GM18499 (cell line): ENCODE data around the gene DYRK2.
"Not testable (repeated sequence)": the region's sequence is repeated elsewhere in the genome, so short reads cannot be mapped to it uniquely, and the experiment has no call there.

ENCODE experiments used
- ATAC-seq: cut with Tn5 transposase; IDR thresholded peaks from one replicate; pipeline ENCODE4 v1.9.1; 2021; ENCODE audit warnings: moderate number of reproducible peaks; ENCODE audit not compliant: insufficient read depth, unreplicated experiment

The DYRK2 gene

DNA sequence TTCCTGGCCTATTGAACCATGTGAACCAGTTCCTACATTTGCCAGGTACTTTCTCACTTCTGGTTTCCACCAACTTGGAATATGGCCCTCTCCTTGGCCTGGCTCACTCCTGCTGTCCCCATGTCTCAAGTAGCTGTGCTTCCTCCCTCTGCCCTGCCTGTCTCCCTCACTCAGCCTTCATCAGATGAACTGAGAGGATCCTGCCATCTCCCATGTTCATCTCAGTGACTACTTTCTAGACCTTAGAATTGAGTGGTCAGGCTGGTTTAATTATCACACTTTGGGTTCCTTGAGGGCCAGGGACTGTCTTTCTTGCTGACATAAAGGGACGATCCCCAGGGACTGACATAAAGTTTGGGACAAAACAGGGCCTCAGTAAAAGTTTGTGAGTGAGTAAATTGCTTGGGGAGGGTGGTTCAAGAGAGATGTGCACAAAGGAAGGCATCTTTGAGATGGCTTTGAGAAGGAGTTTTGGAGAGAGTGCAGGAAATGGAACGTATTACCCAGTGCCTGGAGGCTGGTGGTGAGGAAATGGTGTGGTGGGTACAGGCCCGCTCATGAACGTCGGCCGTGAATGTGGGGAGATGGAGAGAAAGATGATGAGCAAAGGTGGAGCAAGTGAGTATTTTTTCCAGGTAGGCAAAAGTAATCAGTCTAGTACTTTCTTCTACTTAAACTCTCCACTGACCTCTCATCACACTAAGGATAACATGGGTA, 20.8 kb downstream of the DYRK2 start:
- ATAC-seq, result no peak

DNA sequence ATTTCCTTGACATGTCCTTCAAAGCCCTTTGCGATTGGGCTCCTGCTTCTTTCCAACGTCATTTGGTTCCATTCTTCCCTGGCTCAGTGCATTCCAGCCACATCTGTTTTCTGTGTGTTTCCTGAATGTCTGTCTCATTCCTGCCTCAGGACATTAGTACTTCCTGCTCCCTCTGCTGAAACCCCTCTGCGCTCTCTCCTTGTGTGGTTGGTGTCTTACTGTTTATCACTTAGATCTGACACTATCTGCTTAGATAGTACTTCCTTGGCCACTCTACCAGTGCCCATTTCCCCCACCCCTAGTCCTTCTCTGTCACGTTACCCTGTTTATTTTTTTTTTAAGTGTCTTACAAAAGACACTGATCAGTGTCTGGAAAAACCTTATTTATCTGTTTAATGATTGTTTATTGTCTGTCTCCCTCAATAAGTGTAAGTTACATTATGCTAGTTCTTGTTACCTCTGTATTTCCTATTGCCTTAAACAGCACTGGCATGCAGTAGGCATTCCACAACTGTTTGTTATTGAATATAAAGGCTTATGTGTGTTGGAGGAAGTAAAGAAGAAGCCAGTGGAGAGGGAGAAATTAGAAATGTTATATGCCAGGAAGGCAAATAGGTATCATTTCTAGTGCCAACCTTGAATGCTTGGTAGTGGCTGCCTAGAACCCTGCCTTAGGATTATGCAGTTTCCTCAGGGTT, 21.5 kb downstream of the DYRK2 start:
- ATAC-seq, result no peak

GRCh38 chr12:67671419-67671818, 22.9 kb downstream of the DYRK2 start:
- ATAC-seq, result no peak

GRCh38 chr12:67671892-67672291, 23.3 kb downstream of the DYRK2 start:
- no peak for ATAC-seq

DNA sequence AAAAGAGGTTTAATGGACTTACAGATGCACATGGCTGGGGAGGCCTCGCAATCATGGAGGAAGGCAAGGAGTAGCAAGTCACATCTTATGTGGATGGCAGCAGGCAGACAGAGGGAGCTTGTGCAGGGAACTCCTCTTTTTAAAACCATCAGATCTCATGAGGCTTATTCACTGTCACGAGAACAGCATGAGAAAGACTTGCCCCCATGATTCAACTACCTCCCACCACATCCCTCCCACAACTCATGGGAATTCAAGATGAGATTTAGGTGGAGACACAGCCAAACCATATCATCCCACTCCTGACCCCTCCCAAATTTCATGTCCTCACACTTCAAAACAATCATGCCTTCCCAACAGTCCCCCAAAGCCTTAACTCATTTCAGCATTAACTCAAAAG, 24.0 kb downstream of the DYRK2 start:
- not testable (repeated sequence) for ATAC-seq

DNA sequence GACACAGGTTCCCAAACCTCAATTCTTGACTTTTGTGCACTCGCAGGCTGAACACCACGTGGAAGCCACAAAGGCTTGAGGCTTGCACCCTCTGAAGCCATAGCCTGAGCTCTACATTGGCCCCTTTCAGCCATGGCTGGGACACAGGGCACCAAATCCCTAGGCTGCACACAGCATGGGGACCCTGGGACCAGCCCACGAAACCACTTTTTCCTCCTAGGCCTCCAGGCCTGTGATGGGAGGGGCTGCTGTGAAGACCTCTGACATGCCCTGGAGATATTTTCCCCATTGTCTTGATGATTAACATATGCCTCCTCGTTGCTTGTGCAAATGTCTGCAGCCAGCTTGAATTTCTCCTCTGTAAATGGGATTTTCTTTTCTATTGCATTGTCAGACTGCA, 25.0 kb downstream of the DYRK2 start:
- not testable (repeated sequence) for ATAC-seq

GRCh38 chr12:67674417-67674816, 25.9 kb downstream of the DYRK2 start:
- ATAC-seq, result no peak

DNA sequence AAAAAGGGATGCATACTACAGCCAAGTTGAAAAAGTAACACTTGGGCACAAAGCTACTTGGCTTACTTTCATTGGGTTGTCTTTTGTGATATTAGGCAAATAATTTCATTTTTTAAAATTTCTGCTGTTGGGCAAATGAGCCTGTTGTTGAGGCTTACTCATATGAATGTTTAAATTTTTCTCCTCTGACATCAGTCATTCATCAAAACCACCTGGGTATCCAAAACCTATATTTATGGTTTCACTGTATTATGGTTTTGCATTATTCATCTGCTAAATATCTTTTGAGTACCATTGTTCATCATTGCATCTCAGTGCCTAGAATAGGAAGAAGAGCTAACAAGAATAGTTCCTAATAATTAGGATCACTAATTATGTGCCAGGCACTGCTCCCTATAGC, 28.1 kb downstream of the DYRK2 start:
- ATAC-seq, result no peak

- ATAC-seq, result no peak
These were observed 28.6 kb downstream of the DYRK2 start for GRCh38 chr12:67677166-67677565.

DNA sequence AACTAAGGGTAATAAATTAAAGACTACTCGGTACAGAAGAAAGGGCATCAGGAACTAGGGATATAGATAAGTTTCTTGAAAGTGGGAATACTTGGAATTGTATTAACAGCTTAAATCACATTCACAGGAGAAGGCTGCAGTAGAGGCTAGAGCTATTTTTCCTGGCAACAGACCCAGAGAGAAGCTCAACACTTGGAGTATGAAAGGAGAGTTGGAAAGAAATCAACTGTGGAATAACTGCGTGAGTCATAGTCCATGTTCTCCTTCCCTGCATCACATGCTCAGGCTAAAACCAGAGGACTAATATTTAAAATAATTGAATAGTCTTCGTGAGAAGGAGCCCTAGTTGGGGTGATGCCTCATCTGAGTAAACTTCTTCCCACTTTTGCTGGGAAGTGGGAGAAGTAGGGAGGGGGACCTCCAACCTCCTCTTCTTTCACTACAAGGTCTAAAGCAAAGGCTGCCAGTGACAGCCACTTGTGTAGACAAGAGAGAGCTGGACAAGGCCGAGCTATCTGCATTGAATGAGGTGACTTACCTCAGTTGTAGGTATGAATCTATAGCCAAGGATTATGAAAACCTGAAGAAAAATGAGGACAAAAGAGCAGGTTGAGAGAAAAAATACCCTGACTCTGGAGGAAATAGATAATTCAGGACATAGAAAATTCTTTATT, 32.7 kb downstream of the DYRK2 start:
- ATAC-seq, result no peak

DNA sequence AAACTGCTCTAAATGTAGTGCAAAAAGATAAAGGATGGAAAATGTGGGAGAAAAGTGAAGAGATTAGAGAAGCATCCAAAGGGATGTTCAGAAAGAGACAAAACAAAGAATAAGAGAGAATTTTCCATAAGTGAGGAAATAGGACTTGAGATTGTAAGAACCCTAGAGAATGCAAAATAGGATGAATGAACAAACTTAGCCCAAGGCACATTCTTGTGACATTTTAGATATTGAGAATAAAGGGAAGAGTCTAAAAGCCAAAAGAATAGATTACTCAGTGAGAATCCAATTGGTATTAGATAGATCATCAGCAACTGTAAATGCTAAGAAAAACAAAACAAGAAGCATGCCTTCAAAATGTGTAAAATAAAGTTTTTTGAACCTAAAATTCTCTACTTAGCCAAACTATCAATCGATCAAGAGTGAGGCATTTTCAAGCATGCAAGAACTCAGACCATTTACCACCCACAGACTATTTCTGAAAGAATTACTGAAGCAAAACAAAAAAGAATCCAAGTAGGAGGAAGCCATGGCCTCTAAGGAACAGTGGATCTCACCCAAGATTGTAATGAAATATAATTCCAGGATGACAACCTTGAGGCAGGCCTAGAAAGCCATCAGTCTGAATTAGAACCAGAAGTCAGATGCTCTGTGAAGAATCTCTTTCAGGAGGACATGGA, 33.5 kb downstream of the DYRK2 start:
- no peak for ATAC-seq

DNA sequence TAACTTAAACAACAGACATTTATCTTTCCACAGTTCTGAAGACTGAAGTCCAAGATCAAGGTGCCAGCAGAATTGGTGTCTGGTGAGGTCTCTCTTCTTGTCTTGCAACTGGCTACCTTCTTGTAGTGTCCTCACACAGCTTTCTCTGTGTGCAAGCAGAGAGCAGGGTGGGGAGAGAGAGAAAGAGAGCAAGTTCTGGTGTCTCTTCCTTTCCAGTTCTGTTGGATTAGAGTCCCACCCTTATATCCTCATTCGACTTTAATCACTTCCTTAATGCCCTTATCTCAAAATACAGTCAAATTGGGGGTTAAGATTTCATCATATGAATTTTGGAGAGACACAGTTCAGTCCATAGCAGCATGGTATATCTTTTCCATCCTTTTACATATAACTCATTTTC, 40.8 kb downstream of the DYRK2 start:
- ATAC-seq, result no peak

DNA sequence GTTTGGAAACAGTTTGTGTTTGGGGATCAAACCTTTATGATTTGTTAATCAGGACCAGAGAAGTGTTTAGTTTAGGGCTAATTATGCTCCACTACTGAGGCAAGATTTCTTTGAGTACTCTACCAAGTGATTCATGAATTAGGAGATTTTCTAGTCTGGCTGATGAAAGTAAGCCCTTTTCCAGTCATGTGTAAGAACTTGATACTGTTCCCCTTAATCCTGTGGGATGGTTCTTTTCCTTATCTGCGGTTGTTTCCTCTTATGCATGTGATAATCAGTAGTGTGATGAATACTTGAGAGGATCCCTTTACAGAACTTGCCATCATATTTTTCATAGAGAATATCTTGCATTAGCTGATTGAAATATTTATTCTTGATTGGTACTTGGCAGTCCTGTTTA, 42.1 kb downstream of the DYRK2 start:
- ATAC-seq, result no peak

- no peak for ATAC-seq
These were observed 42.7 kb downstream of the DYRK2 start for GRCh38 chr12:67691220-67691619.

DNA sequence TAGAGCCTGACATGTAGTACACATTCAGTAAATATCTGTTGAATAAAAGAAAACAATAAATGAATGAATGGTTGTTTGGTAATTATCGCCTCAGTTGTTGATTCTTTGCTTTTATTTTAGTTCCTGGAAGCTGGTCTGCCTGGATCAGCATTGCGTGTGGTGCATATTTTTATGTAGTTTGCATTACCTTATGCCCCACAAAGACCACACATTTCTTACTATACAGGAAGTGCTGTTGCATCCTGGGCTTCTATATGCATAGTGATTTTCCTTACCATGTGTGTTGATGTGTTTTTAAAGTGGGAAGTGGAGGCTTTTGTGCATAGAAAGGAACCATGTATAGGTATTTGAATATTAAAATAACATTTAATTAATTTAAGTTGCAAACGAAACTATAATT, 43.6 kb downstream of the DYRK2 start:
- ATAC-seq, result no peak

DNA sequence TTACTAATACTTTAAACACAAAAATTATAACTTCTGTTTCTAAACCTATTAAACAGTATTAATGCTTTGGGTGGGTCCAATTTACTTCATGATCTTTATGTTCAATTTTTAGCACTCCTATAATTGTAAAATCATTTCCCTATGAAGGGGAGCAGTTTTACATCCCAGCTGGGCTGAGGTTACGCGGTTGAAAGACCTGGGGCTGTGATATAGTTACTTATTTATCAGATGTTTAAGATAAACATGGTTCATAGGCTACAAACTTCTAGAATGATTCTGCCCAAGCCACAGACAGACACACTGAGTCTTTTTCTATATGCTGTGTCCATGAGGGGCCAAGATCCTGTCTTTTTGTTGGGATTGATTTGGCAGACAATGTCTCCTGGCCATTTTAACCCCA, 44.4 kb downstream of the DYRK2 start:
- ATAC-seq, result no peak

GRCh38 chr12:67693894-67694293, 45.3 kb downstream of the DYRK2 start:
- no peak for ATAC-seq

GRCh38 chr12:67694306-67694900, 45.9 kb downstream of the DYRK2 start:
- no peak for ATAC-seq

DNA sequence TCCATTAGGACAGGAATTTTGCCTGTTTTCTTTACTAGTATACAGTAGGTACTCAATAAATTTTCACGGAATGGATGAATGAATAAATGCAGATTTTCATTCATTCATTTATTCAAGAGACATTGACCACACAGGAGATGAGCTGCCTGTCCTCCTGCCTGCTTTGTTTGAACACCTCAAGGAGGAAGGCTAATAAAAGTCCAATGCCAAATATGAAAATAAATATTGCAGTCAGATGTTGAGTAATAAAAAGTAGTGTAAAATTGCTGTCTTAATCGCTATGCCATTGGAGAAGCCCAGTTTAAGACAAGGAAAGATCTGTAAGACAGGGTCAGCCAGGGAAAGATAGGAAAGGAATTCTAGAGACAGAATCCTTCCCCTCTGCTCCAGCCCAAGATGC, 47.4 kb downstream of the DYRK2 start:
- ATAC-seq, result no peak

- no peak for ATAC-seq
These were observed 48.9 kb downstream of the DYRK2 start for GRCh38 chr12:67697443-67697842.

DNA sequence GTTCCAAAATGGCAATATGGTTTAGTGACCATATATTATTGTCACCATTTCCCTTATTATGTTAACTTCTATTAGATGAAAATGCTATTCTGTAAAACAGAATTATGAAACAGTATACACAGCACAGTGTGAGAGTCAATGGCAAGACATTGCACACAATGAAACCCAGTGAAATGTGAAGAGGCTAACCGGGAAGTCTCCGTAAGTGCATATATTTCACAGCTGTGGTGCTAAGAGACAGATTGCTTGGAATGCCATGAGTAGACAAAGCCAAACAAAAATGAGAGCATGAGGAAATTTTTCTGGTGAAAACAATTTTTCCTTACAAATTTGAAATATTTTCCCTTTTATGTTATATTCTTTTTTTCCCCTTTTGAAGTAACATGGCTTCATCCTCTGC, 49.4 kb downstream of the DYRK2 start:
- no peak for ATAC-seq
